Measurements from ENCODE around the gene LIX1L.

GRCh38 chr1:145908653-145909052 is 49.2 kb downstream of the LIX1L start:
- TF ChIP-seq POLR2AphosphoS5 (IDR thresholded peaks at IDR 0.05; ENCODE audit: insufficient read depth in 1 of 2, low read depth in 1 of 2): no peak
- TF ChIP-seq POLR2A (IDR thresholded peaks at IDR 0.05): no peak

Measured in vagina (tissue), 2 donors.